GM19397 (cell line): ENCODE data around the gene COQ5.

ENCODE experiments used
- ATAC-seq: cut with Tn5 transposase; IDR thresholded peaks from one replicate; pipeline ENCODE4 v1.9.1; 2021; ENCODE audit warnings: mild to moderate bottlenecking, moderate library complexity; ENCODE audit not compliant: unreplicated experiment

Gene COQ5

DNA sequence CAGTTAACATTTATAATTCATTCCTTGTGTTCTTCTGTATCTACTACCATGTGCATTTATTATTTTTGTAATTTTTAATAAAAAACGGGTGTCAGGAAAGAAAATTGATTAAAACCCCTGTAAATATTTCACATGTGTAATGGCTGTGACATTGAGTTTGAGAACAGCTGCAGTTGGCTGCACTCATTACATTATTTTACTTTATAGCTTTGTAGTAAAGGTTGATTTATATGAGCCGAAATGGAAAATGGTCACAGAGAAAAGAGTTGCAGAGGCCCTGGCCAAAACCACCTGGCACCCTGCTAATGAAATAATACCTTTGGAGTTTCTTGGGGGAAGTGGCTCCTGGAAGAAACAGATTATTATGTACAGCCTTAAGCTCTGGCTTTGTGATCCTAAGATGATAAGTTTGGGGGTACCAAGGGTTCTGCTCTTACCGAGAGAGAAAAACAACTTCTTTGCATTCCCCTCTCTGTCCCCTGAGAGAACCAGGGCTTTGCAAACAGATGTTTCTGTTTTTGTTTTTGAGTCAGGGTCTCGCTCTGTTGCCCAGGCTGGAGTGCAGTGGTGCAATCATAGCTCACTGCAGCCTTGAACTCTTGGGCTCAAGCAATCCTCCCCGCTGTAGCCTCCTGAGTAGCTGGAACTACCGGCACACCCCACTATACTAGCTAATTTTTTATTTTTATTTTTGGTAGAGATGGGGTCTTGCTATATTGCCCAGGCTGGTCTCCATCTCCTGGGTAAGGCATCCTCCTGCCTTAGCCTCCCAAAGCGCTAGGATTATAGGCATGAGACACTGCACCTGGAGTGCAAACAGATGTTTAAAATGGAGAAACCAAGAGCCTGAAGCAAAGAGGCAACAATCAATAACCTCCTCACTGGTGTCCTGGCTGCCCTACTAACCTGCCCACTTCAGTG lies 42.7 kb downstream of the COQ5 start:
- no peak for ATAC-seq

- no peak for ATAC-seq
Measured at GRCh38 chr12:120483621-120484020, 45.3 kb downstream of the COQ5 start.

GRCh38 chr12:120481022-120481767 lies 47.8 kb downstream of the COQ5 start:
- ATAC-seq = no peak

GRCh38 chr12:120480211-120480610 lies 48.7 kb downstream of the COQ5 start:
- ATAC-seq = no peak

DNA sequence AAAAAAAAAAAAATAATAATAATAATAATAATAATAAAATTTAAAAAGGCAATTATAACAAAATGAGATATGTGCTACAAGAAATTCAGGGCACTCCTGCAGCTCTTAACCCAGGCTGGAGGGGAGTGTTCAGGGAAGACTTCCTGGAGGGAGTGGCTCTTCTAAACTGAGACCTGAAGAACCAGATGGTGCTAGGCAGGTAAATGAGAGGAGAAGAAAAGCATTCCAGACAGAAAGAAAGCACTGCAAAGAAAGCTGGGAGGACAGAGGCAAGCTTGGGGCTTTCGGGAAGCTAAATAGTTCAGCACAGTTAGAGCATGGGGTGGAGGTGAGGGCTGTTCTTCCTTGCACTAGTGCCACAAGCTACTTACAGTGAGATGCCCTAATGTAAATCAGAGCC lies 49.5 kb downstream of the COQ5 start:
- ATAC-seq = no peak

GRCh38 chr12:120475643-120476042 lies 53.3 kb downstream of the COQ5 start:
- ATAC-seq = no peak

- ATAC-seq = no peak
Measured at GRCh38 chr12:120474616-120474960, 54.4 kb downstream of the COQ5 start.

DNA sequence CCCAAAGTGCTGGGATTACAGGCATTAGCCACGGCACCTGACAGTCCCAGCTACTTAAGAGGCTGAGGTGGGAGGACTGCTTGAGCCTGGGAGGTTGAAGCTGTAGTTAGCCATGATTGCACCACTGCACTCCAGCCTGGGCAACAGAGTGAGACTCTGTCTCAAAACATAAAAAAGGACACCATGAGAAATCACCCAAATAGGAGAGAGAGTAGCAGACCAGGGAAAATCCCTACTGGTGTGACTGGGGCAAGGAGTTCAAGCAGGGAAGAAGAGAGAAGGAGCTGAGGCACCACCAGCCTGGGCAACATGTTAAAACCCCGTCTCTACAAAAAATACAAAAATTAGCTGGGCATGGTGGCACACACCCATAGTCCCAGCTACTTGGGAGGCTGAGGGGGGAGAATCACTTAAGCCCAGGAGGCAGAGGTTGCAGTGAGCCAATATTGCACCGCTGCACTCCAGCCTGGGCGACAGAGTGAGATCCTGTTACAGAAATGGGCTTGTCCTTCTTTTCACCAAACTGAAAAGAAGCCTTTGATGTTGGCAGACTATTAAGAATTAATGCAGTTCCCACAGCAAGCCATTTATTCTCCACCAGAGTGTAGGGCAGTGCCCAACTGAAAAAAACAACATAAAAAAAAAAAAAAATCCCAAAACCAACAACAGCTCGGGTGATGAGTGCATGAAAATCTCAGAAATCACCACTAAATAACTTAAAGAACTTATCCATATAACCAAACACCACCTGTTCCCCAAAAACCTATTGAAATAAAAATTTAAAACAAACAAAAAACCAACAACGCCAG lies 54.9 kb downstream of the COQ5 start:
- no peak for ATAC-seq

GRCh38 chr12:120472521-120472920 lies 56.4 kb downstream of the COQ5 start:
- ATAC-seq = no peak

GRCh38 chr12:120470150-120470784 lies 58.7 kb downstream of the COQ5 start:
- ATAC-seq = peak; percentile 24

DNA sequence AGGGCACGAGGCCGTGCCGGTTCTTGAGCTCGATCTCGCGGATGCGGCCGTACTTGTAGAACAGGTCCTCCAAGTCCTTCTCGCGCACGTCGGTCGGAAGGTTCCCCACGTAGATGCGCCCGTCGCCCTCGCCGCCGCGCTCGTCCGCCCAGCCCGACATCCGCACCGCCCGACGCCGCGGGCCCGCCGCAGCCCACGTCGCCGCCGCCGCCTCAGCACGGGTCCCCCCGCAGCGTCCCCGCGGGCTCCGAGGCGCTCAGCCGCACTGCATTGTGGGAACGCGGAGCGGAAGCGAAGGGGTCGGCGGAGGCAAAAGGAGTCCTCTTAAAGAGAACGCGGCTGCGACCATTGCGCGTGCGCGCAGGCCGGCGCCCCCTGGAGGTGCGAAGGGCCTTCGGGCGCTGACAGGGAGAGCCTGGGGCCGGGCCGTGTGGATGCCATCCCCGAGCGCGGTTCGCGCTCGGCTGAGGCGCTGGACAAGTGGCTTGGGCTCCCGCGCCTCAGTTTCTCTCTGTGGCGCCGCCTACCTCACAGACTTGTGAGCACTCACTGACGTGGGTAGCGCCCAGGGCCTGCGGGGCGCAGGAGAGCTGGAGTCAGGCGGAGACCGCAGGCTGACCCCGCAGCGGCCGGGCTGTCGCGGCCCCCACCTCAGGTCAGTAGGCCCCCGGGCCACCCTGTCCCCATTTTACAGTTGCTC lies 59.4 kb downstream of the COQ5 start, which contains the start of gene SRSF9:
SRSF9 (minus strand) TSS at position 299 of the 700 bp plus-strand sequence; CDS start at position 160, 139 bp downstream.
- ATAC-seq = peak; percentile 83

DNA sequence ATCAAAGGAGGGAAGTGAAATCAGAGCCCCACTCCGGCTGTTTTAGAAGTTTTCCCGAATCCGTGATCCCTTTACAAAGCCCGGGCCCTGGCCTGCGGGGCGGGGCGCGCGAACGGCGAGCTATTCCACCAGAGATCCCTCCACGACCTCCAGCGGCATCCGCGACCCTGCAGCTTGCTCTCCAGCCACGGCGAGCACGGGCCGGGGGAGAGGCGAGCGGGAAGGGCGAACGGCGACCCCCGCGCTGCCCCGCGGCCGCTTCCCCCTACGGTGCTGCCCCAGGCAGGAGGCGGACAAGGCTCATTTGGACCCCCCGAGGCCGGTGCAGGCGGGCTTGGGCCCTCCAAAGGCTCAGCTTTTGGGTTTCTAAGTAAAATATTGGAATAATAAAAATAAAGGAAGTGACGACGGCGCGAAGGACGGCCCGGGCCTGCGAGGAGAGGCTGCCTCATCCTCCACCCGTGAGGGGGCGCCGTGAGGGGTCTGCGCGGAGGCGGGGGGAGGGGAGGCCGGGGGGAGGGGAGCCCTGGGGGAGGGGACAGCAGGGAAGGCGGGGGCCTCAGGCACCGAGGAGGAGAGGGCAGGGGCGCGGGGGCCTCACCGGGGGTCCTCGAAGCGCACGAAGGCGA lies 60.0 kb downstream of the COQ5 start:
- peak; percentile 33 for ATAC-seq

DNA sequence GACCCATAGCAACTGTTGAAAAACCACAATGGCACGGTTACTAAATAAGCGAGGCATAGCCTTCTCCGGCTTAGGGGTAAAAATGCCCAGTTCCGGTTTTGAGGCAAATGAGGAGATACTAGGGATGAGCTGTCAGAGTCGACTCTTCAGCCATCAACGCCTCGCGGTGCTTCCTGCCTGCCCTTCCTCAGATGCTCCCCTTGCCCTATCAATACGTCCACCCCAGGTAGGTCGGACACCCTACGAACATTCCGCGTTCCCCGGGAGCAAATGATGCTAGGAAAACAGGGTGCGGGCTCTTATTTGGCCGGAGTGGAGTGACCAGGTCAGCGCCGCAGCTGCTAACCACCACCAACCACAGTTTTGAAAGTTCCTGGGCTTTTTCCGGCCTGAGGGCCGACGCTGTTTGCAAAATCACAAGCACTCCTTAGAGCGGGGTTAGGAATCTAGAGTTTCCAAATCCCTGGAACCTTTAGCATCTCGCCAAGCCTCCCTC lies 60.6 kb downstream of the COQ5 start:
- ATAC-seq = no peak

- ATAC-seq = no peak
Measured at GRCh38 chr12:120467439-120467838, 61.5 kb downstream of the COQ5 start.

GRCh38 chr12:120466560-120467315 lies 62.2 kb downstream of the COQ5 start:
- ATAC-seq = no peak

DNA sequence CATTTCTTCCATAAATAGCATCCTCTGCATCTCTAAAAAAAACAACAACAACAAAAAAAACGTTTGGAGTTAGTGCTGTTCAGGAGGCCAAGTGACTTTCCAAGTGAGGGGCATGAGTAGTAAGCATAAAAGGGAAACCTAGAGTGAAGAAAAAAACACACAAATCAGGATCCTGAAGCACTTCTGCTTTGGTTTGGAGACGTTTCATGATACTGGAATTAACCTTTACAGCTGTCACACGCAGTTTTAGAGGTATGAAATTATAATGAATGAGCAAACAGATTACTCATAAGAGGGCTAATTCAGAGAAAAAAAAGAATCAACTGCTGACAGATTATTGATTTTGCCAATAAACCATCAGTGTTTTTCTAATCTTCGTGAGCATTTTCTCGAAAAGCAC lies 63.2 kb downstream of the COQ5 start:
- ATAC-seq = no peak

DNA sequence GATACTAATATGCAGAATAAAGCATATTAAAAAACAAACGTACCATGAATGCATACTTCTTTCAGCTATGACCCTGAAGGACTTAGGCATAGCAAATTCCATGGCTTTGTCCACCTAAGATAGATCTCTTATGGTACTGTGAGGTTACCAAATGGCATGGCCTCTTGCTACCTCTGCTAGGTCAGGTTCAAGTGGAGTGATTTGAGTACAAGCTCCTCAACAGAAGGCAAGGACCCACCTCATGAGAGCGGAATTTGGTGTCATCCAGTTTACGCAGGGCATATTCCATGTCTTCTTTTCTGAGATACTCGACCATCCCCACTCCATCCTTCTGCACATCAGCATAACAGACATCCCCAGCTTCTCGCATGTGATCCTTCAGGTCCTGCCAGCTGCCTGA lies 65.2 kb downstream of the COQ5 start:
- no peak for ATAC-seq

DNA sequence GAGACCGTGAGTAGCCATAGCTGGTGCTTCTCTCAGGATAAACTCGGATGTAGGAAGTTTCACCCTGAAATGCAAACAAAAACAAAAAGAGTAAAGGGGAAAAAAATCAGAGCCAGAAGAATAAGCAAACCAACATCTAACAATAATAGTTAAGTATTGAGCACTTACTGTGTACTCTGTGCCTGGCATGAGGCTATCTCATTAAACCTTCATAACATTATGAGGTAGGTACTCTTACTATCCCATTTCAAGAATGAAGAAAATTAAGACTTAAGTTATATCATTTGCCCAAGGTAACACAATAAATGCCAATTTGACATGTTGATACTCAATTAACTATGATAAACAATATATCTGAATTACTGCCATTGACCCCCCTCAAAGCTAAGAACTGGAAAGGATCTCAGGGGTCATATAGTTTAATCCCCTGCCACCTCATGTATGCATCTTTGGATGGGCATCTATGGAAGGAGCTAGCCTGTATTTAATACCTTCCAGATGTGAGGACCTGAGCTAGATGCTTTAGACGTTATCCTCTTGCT lies 66.8 kb downstream of the COQ5 start:
- no peak for ATAC-seq
